ENCODE measurements around the gene CCDC85C. TPM values are rescaled to one million over a fixed set of nuclear protein-coding genes. Genes with fewer than 3 reads are reported as not detected.

CCDC85C gene
- total RNA-seq, 6 experiments from 2014 or later, result 31.3 to 41.4 (median 34.3) TPM

DNA sequence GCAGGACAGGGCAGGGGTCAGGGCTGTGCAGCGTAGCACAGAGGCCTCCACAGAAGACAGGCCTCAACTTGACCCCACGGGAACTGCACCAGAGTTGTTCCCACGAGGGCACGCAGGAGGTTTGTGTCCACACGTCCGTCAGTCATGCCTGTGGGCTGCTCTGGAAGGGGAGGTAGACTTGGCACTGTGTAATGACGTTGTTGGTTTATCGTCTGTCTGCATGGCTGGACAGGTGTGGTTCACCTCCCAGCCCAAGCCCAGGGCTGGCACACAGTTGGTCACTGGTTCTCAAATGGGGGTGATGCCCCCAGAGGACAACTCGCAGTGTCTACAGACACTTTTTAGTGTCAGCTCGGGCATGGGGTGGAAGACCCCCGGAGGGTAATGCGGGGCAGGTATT, 77.0 kb downstream of the CCDC85C start:
- TF ChIP-seq, protein P1, sequence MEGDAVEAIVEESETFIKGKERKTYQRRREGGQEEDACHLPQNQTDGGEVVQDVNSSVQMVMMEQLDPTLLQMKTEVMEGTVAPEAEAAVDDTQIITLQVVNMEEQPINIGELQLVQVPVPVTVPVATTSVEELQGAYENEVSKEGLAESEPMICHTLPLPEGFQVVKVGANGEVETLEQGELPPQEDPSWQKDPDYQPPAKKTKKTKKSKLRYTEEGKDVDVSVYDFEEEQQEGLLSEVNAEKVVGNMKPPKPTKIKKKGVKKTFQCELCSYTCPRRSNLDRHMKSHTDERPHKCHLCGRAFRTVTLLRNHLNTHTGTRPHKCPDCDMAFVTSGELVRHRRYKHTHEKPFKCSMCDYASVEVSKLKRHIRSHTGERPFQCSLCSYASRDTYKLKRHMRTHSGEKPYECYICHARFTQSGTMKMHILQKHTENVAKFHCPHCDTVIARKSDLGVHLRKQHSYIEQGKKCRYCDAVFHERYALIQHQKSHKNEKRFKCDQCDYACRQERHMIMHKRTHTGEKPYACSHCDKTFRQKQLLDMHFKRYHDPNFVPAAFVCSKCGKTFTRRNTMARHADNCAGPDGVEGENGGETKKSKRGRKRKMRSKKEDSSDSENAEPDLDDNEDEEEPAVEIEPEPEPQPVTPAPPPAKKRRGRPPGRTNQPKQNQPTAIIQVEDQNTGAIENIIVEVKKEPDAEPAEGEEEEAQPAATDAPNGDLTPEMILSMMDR (IDR thresholded peaks at IDR 0.05), result no peak
- H3K27ac Mint-ChIP-seq, result 0 out of 2 replicates have a peak overlapping the region, but pooled peaks have one; percentile 6
- H3K27me3 Mint-ChIP-seq (ENCODE audit: insufficient read depth), result no peaks in the 10 kb centered on the region; the same call in none of the 2 replicates
- DNase-seq, result no peak
- H3K4me3 Mint-ChIP-seq, result no peak overlapping the region
- peaks cover 73% of the 10 kb centered on the region for H3K4me1 Mint-ChIP-seq (ENCODE audit: low read depth)
- H3K36me3 Mint-ChIP-seq (ENCODE audit: low read depth), result no peaks in the 10 kb centered on the region
- H3K9me3 Mint-ChIP-seq, result no peaks in the 10 kb centered on the region

DNA sequence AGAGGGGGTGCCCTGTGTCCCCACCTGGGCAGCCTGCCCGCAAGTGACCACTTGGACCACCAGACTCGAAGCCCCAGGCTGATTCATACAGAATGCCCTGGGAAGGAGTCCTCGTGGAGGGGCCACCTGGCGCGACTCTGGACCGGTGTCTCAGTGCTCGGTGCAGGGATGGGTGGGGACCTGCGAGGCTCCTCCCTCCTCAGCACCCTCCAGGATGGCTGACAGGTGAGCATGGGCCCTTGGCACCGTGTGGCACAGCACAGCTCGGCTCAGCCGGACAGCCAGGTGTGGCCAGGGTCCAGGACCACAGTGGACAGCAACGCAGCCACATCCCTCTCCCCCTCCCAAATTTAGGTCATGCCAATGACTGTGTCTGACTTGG, 78.3 kb downstream of the CCDC85C start:
- DNase-seq, result no peak
- peaks cover 61% of the 10 kb centered on the region for H3K4me1 Mint-ChIP-seq (ENCODE audit: low read depth)
- no peaks in the 10 kb centered on the region for H3K9me3 Mint-ChIP-seq
- H3K27me3 Mint-ChIP-seq (ENCODE audit: insufficient read depth), result no peaks in the 10 kb centered on the region; the same call in none of the 2 replicates
- H3K4me3 Mint-ChIP-seq, result no peak overlapping the region
- H3K27ac Mint-ChIP-seq, result no peak overlapping the region
- TF ChIP-seq, protein P1 (IDR thresholded peaks at IDR 0.05), result no peak
- no peaks in the 10 kb centered on the region for H3K36me3 Mint-ChIP-seq (ENCODE audit: low read depth)

DNA sequence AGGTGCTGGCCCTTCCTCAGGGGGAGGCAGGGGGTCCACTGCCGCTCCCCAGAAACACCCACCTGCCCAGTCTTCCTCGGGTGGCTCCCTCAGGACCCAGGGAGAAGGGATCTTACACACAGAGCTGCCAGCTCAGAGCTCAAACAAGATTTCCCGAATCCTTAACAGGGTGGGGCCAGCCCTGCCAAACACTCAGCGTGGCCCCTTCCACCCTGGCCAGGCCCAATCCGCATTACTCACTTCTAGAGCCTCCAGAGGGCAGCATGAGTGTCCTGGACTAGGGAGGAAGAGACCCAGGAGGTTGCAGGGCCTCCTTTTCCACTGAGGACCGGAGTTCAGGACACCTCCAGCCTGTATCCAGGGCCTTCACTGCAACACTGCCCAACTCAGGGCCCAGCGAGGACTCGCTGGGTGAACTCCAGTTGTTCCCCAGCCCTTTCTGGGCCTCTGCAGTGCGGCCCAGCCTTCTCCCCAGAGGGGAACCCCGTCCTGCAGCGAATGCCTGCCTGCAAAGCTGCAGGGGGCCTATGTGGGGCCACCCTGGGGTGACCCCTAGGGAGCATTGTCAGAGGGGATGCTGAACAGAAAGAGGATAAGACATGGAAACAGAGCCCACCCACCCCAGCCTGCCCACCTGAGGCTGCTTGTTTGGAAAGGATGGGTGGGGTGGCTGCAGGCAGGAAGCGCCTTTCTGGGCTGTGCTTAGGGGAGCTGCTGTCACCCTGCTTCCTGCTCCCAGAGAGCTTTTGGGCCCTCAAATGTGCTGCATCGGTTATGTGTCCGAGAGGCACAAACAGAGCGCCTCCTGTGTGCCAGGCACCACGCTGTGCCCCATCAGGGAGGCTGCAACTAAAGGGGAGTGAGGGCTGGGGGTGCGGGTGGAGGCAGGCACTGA, 79.0 kb downstream of the CCDC85C start:
- Mint-ChIP-seq H3K27ac (peak overlapping the region; percentile 63; the same call in 1 of the 2 replicates), H3K36me3 (ENCODE audit: low read depth) (no peaks in the 10 kb centered on the region), H3K4me1 (ENCODE audit: low read depth) (peaks cover 54% of the 10 kb centered on the region), H3K4me3 (no peak overlapping the region), H3K27me3 (ENCODE audit: insufficient read depth) (no peaks in the 10 kb centered on the region; the same call in none of the 2 replicates), H3K9me3 (no peaks in the 10 kb centered on the region)
- peak; percentile 49 for DNase-seq
- TF ChIP-seq, protein P1 (IDR thresholded peaks at IDR 0.05), result peak; percentile 59

DNA sequence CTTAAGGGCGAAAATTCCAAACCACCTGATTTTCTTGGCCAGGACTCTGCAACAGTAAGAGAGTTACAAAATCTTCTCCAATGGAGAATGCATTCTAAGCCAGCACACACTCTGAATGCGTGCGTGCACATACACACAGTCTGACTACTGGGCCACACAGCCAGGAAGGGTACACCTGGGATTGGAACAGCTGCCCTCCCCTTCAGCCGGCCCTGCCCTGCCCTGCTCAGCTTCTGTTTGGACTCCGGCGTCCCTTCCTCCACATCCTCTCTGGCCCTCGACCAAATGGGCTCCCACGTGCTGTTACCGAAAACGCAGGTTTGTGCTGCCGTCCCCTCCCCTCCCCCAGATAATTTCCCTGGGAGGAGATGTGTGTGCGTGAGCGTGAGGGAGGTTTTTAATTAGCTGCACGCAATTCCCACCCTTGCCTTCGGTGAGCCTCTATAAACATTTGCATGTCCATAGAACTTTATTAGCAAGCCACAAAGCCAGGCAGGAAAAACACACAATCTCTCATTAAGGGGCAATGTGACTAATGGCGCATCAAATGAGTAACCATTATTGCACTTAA, 79.8 kb downstream of the CCDC85C start:
- H3K4me3 Mint-ChIP-seq, result no peak overlapping the region

DNA sequence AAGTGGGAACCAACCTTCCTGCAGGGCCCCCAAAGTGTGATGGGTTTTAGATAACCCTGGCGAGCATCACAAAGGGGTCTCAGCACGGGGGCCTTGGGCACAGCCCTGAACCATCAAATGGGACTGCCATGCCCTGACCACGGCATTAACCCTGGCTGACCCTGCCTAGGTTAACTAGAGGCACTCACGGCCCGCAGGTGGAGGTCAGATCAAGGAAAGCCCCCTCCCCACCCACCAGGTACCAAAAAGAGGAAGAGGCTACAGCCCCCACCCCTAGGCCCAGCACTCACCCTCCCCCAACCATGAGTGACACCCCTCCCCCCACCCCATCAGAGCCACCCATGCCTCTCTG, 80.3 kb downstream of the CCDC85C start:
- Mint-ChIP-seq H3K27ac (peak overlapping the region; percentile 73; the same call in 1 of the 2 replicates), H3K9me3 (no peaks in the 10 kb centered on the region), H3K4me3 (0 out of 2 replicates have a peak overlapping the region, but pooled peaks have one; percentile 28), H3K36me3 (ENCODE audit: low read depth) (peaks cover 5% of the 10 kb centered on the region; the same call in 1 of the 2 replicates), H3K27me3 (ENCODE audit: insufficient read depth) (no peaks in the 10 kb centered on the region; the same call in none of the 2 replicates), H3K4me1 (ENCODE audit: low read depth) (peaks cover 46% of the 10 kb centered on the region)
- TF ChIP-seq, protein P1 (IDR thresholded peaks at IDR 0.05), result no peak
- no peak for DNase-seq

More for the DNA sequence above, 79.8 kb downstream of the CCDC85C start:
- no peaks in the 10 kb centered on the region for H3K9me3 Mint-ChIP-seq
- H3K36me3 Mint-ChIP-seq (ENCODE audit: low read depth), result peaks cover 5% of the 10 kb centered on the region; the same call in 1 of the 2 replicates
- no peaks in the 10 kb centered on the region; the same call in none of the 2 replicates for H3K27me3 Mint-ChIP-seq (ENCODE audit: insufficient read depth)
- TF ChIP-seq, protein P1 (IDR thresholded peaks at IDR 0.05), result no peak
- peak overlapping the region; percentile 51; the same call in 1 of the 2 replicates for H3K27ac Mint-ChIP-seq
- no peak for DNase-seq
- peaks cover 49% of the 10 kb centered on the region for H3K4me1 Mint-ChIP-seq (ENCODE audit: low read depth)
